Heart right ventricle (tissue), 16 donors: ENCODE results near the gene LRRC45. TPM values are rescaled to one million over a fixed set of nuclear protein-coding genes. Genes with fewer than 3 reads are reported as not detected.

ENCODE experiments used
- ATAC-seq, 8 donors: fragments of 200-7000 bp; cut with Tn5 transposase; one replicate each; pipeline ENCODE4 v1.9.1; 2020; ENCODE audit warnings: mild to moderate bottlenecking in 8 of 8, moderate library complexity in 8 of 8, moderate number of reproducible peaks in 1 of 8
- DNase-seq, 2 donors: peaks; one replicate each; pipeline ENCODE4 v3.0.0-alpha.2; 2020
- H3K27ac ChIP-seq, 10 donors: fragments of 200-600 bp; sonication (generic) in 2 of 10; one replicate each; pipeline versions ENCODE4 v1.5.0 to v1.8.0; 2020 to 2022; ENCODE audit warnings: mild to moderate bottlenecking in 3 of 10
- H3K27me3 ChIP-seq, 7 donors: fragments of 200-600 bp; one replicate each; pipeline ENCODE4 v1.8.0; 2021 to 2022; ENCODE audit warnings: mild to moderate bottlenecking in 2 of 7
- H3K36me3 ChIP-seq, 9 donors: fragments of 200-600 bp; sonication (generic) in 1 of 9; one replicate each; pipeline versions ENCODE4 v1.5.0 to v1.8.0; 2020 to 2022; ENCODE audit warnings: mild to moderate bottlenecking in 2 of 9
- H3K4me1 ChIP-seq, 9 donors: fragments of 200-600 bp; sonication (generic) in 1 of 9; one replicate each; pipeline versions ENCODE4 v1.5.0 to v1.8.0; 2020 to 2022; ENCODE audit warnings: mild to moderate bottlenecking in 4 of 9
- H3K4me3 ChIP-seq, 10 donors: fragments of 200-600 bp; sonication (generic) in 2 of 10; one replicate each; pipeline versions ENCODE4 v1.5.0 to v1.8.0; 2020 to 2022; ENCODE audit warnings: mild to moderate bottlenecking in 7 of 10, moderate library complexity in 2 of 10
- H3K9me3 ChIP-seq, 11 donors: fragments of 200-600 bp in 10 of 11; sonication (generic) in 2 of 11; one replicate each; pipeline versions ENCODE4 v1.5.0 to v1.8.0; 2013 to 2022; ENCODE audit warnings: mild to moderate bottlenecking in 2 of 11, control low read depth in 1 of 11, moderate library complexity in 1 of 11
- CTCF ChIP-seq, 9 donors: fragments of 200-600 bp; sonication (generic) in 2 of 9; IDR thresholded peaks; one replicate each; pipeline versions ENCODE4 v1.5.0 to v1.8.0; 2021 to 2022; ENCODE audit warnings: antibody characterized with exemption in 9 of 9, mild to moderate bottlenecking in 5 of 9, moderate library complexity in 1 of 9
- WGBS, 2 donors: extraction: QIAGEN DNeasy Blood & Tissue Kit; methylation state at CpG; one replicate each; pipeline ENCODE4 v1.1.7; 2013; ENCODE audit warnings: inconsistent platforms in 1 of 2; 5-methylcytosine and 5-hydroxymethylcytosine counted together
- intact Hi-C, 10 donors: fragments of 100-400 bp; cut with DNase I; formaldehyde crosslinking; loops; one replicate each; pipeline versions ENCODE4 v1.11.1 to v1.14.2; 2022
- long read RNA-seq, 3 donors: library from polyadenylated mRNA; unstranded; transcript quantifications; one replicate each; pipeline ENCODE4 v2.0.0, GENCODE V29; 2020 to 2021
- polyA plus RNA-seq, 2 donors: library from polyadenylated mRNA; stranded (reverse); fragments of 200-250 nt; gene quantifications; one replicate each; pipeline ENCODE4 v1.2.3, GENCODE V29; 2013
- total RNA-seq, 10 donors: library from RNA; stranded (reverse); fragmentation: NEBNext Ultra II Directional in 3 of 10; extraction: Animal tissue kit (Norgen Biotek cat#: 25700) in 3 of 10; gene quantifications; one replicate each; pipeline versions ENCODE4 v1.2.1 to v1.2.4, GENCODE V29; 2021 to 2023
- donor health status: Arrhythmogenic right ventricular cardiomyopathy.
- donor health status: ischemic (EF 13 %, LVEDD 7.1; RV severe dilation, severe dysfunction).
- donor health status: healthy with polysubstance abuse.
- donor health status: DM: no; HTN: yes; CAD: no.
- donor health status: DM: no; HTN: no; CAD: no.
- donor health status: ischemic (EF 25% LVEDD 6.9; RV normal size, moderate dysfunction).
- donor health status: ischemic (EF 25% LVEDD 5.7; RV mildly dilated, moderate dysfunction).
- donor health status: healthy.
- donor health status: DM: yes; HTN: yes; CAD: no.
- donor health status: Ischemic cardiomyopathy.
- donor health status: ischemic (EF 35%, LVEDD 5.7; RV mildly dilated, moderate dysfunction).
- donor health status: nonischemic (EF 11% LVEDD 7.7; RV severe dilation, severe dysfunction).
- donor health status: DM: yes; HTN: yes; CAD: no.
- donor health status: PGD.
- donor health status: ischemic (EF 29% LVEDD 5.4; RV normal size, mild dysfunction).
- donor health status: nonischemic (EF 23%, LVEDD 6.1; RV moderate dilation, normal function).

The LRRC45 gene
- total RNA-seq (10 to 100 TPM in 1 of 10 donors, 1 to 10 TPM in 9; 2.2 to 10.4 (median 3.1) TPM), polyA plus RNA-seq (1 to 10 TPM; 6.7 to 7.7 TPM)
- long read RNA-seq, donor 1, transcript LRRC45-201 (17 exons, 2,701 nt), result major isoform, 15 of 41 reads
- long read RNA-seq, donor 1, partial matches to known transcripts, result 14 of 41 reads
- long read RNA-seq, donor 1, other reads (novel, unspliced or antisense), result 12 of 41 reads
- long read RNA-seq, donor 2, partial matches to known transcripts, result 8 of 16 reads
- long read RNA-seq, donor 2, other reads (novel, unspliced or antisense), result 5 of 16 reads
- long read RNA-seq, donor 3, transcript LRRC45-201 (17 exons, 2,701 nt), result major isoform, 9 of 57 reads
- long read RNA-seq, donor 3, partial matches to known transcripts, result 38 of 57 reads
- long read RNA-seq, donor 3, other reads (novel, unspliced or antisense), result 10 of 57 reads

GRCh38 chr17:82022981-82023446 lies at the start of gene LRRC45:
LRRC45 (plus strand) TSS chr17:82023305; CDS start chr17:82023644, 339 bp downstream.
- 0 to 1% methylated on average over 33 to 42 of the region's 42 CpGs for WGBS, 2 donors
- intact Hi-C loops, result no loop called here
- Histone ChIP-seq H3K27me3 (no peaks in the 10 kb centered on the region), H3K4me1 (peaks cover 19 to 34% (median 29%) of the 10 kb centered on the region in 9 donors), H3K36me3 (peaks cover 0 to 13% (median 0%) of the 10 kb centered on the region in 9 donors), H3K4me3 (peak within 1 kb of the TSS; percentile 75 to 100 (median 93)), H3K27ac (peak within 1 kb of the TSS in 9 of 10 donors; percentile 61 to 87 (median 79)), H3K9me3 (no peaks in the 10 kb centered on the region)
- peak; percentile 92 to 98 (median 96) for ATAC-seq
- DNase-seq, result peak; percentile 100
- no peak for TF ChIP-seq CTCF (IDR thresholded peaks at IDR 0.05)

- Histone ChIP-seq H3K36me3 (no peaks in the 10 kb centered on the region), H3K4me3 (no peak overlapping the region), H3K27me3 (peaks cover 0 to 33% (median 6%) of the 10 kb centered on the region in 7 donors), H3K27ac (no peak overlapping the region), H3K9me3 (peaks cover 0 to 10% (median 0%) of the 10 kb centered on the region in 11 donors), H3K4me1 (peaks cover under 1 to 19% (median 14%) of the 10 kb centered on the region in 9 donors)
- no peak for DNase-seq
- no peak for TF ChIP-seq CTCF (IDR thresholded peaks at IDR 0.05)
- no peak for ATAC-seq
- intact Hi-C loops, result no loop called here
Measured at GRCh38 chr17:81973432-81973831, 49.7 kb upstream of the LRRC45 start.

- H3K27ac ChIP-seq, result peak overlapping the region in 9 of 10 donors; percentile 85 to 98 (median 94)
- intact Hi-C loops, result no loop called here
Measured at GRCh38 chr17:81976332-81977210, 46.5 kb upstream of the LRRC45 start.

More at GRCh38 chr17:81976332-81977210, 46.5 kb upstream of the LRRC45 start:
- peak overlapping the region; percentile 74 to 91 (median 84) for H3K4me3 ChIP-seq
- peaks cover 4 to 24% (median 16%) of the 10 kb centered on the region in 9 donors for H3K4me1 ChIP-seq
- H3K27me3 ChIP-seq, result peaks cover 0 to 11% (median 0%) of the 10 kb centered on the region in 7 donors
- H3K9me3 ChIP-seq, result peaks cover 0 to 10% (median 0%) of the 10 kb centered on the region in 11 donors
- WGBS, 2 donors, result 19 to 26% methylated on average over 30 of the region's 30 CpGs
- DNase-seq, result peak in 1 of 2 donors; percentile 34
- TF ChIP-seq CTCF (IDR thresholded peaks at IDR 0.05), result no peak
- H3K36me3 ChIP-seq, result peaks cover 0 to 23% (median 0%) of the 10 kb centered on the region in 9 donors
- ATAC-seq, result peak in 6 of 8 donors; percentile 8 to 55 (median 20)
